H9 (cell line): ENCODE results near the gene SAMMSON. TPM values are rescaled to one million over a fixed set of nuclear protein-coding genes. Genes with fewer than 3 reads are reported as not detected.

Experiments
- DNase-seq: peaks from one replicate; pipeline ENCODE4 v3.0.0-alpha.2; 2017
- H2AFZ ChIP-seq: one replicate; pipeline ENCODE4 v1.6.1; 2013; ENCODE audit warnings: mild to moderate bottlenecking, low read length, control low read depth, moderate library complexity
- H2AK5ac ChIP-seq: 2 replicates; pipeline ENCODE4 v1.6.1; 2013; ENCODE audit warnings: low read length, control low read depth, mixed read lengths; ENCODE audit not compliant: insufficient read length
- H2BK120ac ChIP-seq: one replicate; pipeline ENCODE4 v1.6.1; 2013; ENCODE audit warnings: low read depth, mild to moderate bottlenecking, low read length, control low read depth, inconsistent platforms; ENCODE audit not compliant: poor library complexity, severe bottlenecking
- H2BK12ac ChIP-seq: 2 replicates; pipeline ENCODE4 v1.6.1; 2013; ENCODE audit warnings: low read length, control low read depth, mixed read lengths, low read depth; ENCODE audit not compliant: insufficient read length
- H2BK15ac ChIP-seq: 2 replicates; pipeline ENCODE4 v1.6.1; 2013; ENCODE audit warnings: low read depth, low read length, control low read depth
- H2BK20ac ChIP-seq: one replicate; pipeline ENCODE4 v1.6.1; 2013; ENCODE audit warnings: low read depth, mild to moderate bottlenecking, low read length, control low read depth, inconsistent platforms; ENCODE audit not compliant: poor library complexity, severe bottlenecking
- H2BK5ac ChIP-seq: 2 replicates; pipeline ENCODE4 v1.6.1; 2013; ENCODE audit warnings: low read length, control low read depth, mixed read lengths; ENCODE audit not compliant: insufficient read length
- H3K14ac ChIP-seq: 2 replicates; pipeline ENCODE4 v1.6.1; 2013; ENCODE audit warnings: low read length, control low read depth; ENCODE audit not compliant: insufficient read depth
- H3K18ac ChIP-seq: 2 replicates; pipeline ENCODE4 v1.6.1; 2013; ENCODE audit warnings: low read depth, mild to moderate bottlenecking, mixed read lengths, low read length, control low read depth; ENCODE audit not compliant: insufficient read length
- H3K23ac ChIP-seq: 2 replicates; pipeline ENCODE4 v1.6.1; 2013; ENCODE audit warnings: low read length, control low read depth, mixed read lengths, low read depth; ENCODE audit not compliant: insufficient read length
- H3K23me2 ChIP-seq: 2 replicates; pipeline ENCODE4 v1.6.1; 2013; ENCODE audit warnings: low read depth, mild to moderate bottlenecking, mixed read lengths, low read length, control low read depth; ENCODE audit not compliant: insufficient read length, poor library complexity, severe bottlenecking
- H3K27ac ChIP-seq: 2 replicates; pipeline ENCODE4 v1.5.1; 2013; ENCODE audit warnings: low read length, control low read depth, mixed read lengths, low read depth; ENCODE audit not compliant: insufficient read length
- H3K27me3 ChIP-seq: 2 replicates; pipeline ENCODE4 v1.6.1; 2013; ENCODE audit warnings: low read length, control low read depth, inconsistent platforms; ENCODE audit not compliant: insufficient read depth
- H3K4ac ChIP-seq: 2 replicates; pipeline ENCODE4 v1.6.1; 2013; ENCODE audit warnings: low read depth, mild to moderate bottlenecking, control low read depth, inconsistent platforms, low read length, moderate library complexity
- H3K4me1 ChIP-seq: 2 replicates; pipeline ENCODE4 v1.6.1; 2013; ENCODE audit warnings: low read length, control low read depth, inconsistent platforms; ENCODE audit not compliant: insufficient read depth
- H3K4me2 ChIP-seq: 2 replicates; pipeline ENCODE4 v1.6.1; 2013; ENCODE audit warnings: low read length, control low read depth, mixed read lengths; ENCODE audit not compliant: insufficient read length, insufficient read depth
- H3K56ac ChIP-seq: 2 replicates; pipeline ENCODE4 v1.6.1; 2013; ENCODE audit warnings: low read depth, mild to moderate bottlenecking, mixed read lengths, low read length, control low read depth; ENCODE audit not compliant: insufficient read length
- H3K79me1 ChIP-seq: 2 replicates; pipeline ENCODE4 v1.6.1; 2013; ENCODE audit warnings: low read depth, mild to moderate bottlenecking, moderate library complexity, low read length, control low read depth, inconsistent platforms; ENCODE audit not compliant: insufficient read depth, poor library complexity, severe bottlenecking
- H3K79me2 ChIP-seq: 2 replicates; pipeline ENCODE4 v1.6.1; 2013; ENCODE audit warnings: low read length, control low read depth, inconsistent platforms; ENCODE audit not compliant: insufficient read depth
- H3K9ac ChIP-seq: 2 replicates; pipeline ENCODE4 v1.6.1; 2013; ENCODE audit warnings: low read length, control low read depth, mixed read lengths; ENCODE audit not compliant: insufficient read length; ENCODE audit errors: extremely low read depth
- H3K9me3 ChIP-seq: one replicate; pipeline ENCODE4 v1.6.1; 2013; ENCODE audit warnings: low read depth, low read length, inconsistent platforms; ENCODE audit not compliant: control insufficient read depth
- H3T11ph ChIP-seq: one replicate; pipeline ENCODE4 v1.6.1; 2013; ENCODE audit warnings: mild to moderate bottlenecking, low read length, control low read depth, inconsistent platforms
- H4K20me1 ChIP-seq: one replicate; pipeline ENCODE4 v1.6.1; 2013; ENCODE audit not compliant: control insufficient read depth, insufficient read length, insufficient read depth
- H4K5ac ChIP-seq: 2 replicates; pipeline ENCODE4 v1.6.1; 2013; ENCODE audit warnings: low read depth, mild to moderate bottlenecking, mixed read lengths, low read length, control low read depth; ENCODE audit not compliant: insufficient read length
- H4K8ac ChIP-seq: replicated peaks from 2 replicates; pipeline ENCODE4 v1.6.1; 2013; ENCODE audit warnings: low read length, control low read depth, mixed read lengths, low read depth; ENCODE audit not compliant: insufficient read length
- H4K91ac ChIP-seq: 2 replicates; pipeline ENCODE4 v1.6.1; 2013; ENCODE audit warnings: low read depth, mild to moderate bottlenecking, moderate library complexity, mixed read lengths, low read length, control low read depth; ENCODE audit not compliant: insufficient read length
- H3K27ac Mint-ChIP-seq, 3 experiments: 2 replicates in 2 of 3; 3 replicates in 1 of 3; pipeline ENCODE4 v1.8.0; 2020 to 2021; ENCODE audit warnings: mixed read lengths in 3 of 3, mild to moderate bottlenecking in 1 of 3, moderate library complexity in 1 of 3
- H3K27me3 Mint-ChIP-seq: 2 replicates; pipeline ENCODE4 v1.8.0; 2021; ENCODE audit warnings: low read depth, mild to moderate bottlenecking, moderate library complexity, mixed read lengths
- H3K36me3 Mint-ChIP-seq, 3 experiments: 2 replicates in 2 of 3; 3 replicates in 1 of 3; pipeline ENCODE4 v1.8.0; 2020 to 2021; ENCODE audit warnings: low read depth in 3 of 3, mixed read lengths in 3 of 3; ENCODE audit not compliant: insufficient read depth in 1 of 3
- H3K4me1 Mint-ChIP-seq, 2 experiments: 2 replicates each; pipeline ENCODE4 v1.8.0; 2020; ENCODE audit warnings: mixed read lengths in 2 of 2
- H3K4me3 Mint-ChIP-seq, 2 experiments: 2 replicates in 1 of 2; 3 replicates in 1 of 2; pipeline ENCODE4 v1.8.0; 2020 to 2021; ENCODE audit warnings: mild to moderate bottlenecking in 2 of 2, mixed read lengths in 2 of 2, moderate library complexity in 1 of 2
- H3K9me3 Mint-ChIP-seq, 2 experiments: 2 replicates in 1 of 2; 3 replicates in 1 of 2; pipeline ENCODE4 v1.8.0; 2020; ENCODE audit warnings: mild to moderate bottlenecking in 2 of 2, mixed read lengths in 2 of 2, moderate library complexity in 1 of 2
- CTCF ChIP-seq: fragments of 200-600 bp; sonication (generic); conservative IDR thresholded peaks from 3 replicates; pipeline ENCODE4 v1.8.0; 2021; ENCODE audit warnings: antibody characterized with exemption, mild to moderate bottlenecking
- WGBS: extraction: QIAGEN DNeasy Blood & Tissue Kit; methylation state at CpG from one replicate; pipeline ENCODE4 v1.1.7; 2013; ENCODE audit warnings: missing lambda C conversion rate, low lambda C conversion rate, mixed read lengths; ENCODE audit not compliant: insufficient read length; ENCODE audit errors: extremely low coverage; 5-methylcytosine and 5-hydroxymethylcytosine counted together
- total RNA-seq: library from RNA; stranded (reverse); gene quantifications from 2 replicates; pipeline ENCODE4 v1.2.1, GENCODE V29; 2021

Gene SAMMSON
- total RNA-seq, 1 experiment from 2014 or later = not detected

DNA sequence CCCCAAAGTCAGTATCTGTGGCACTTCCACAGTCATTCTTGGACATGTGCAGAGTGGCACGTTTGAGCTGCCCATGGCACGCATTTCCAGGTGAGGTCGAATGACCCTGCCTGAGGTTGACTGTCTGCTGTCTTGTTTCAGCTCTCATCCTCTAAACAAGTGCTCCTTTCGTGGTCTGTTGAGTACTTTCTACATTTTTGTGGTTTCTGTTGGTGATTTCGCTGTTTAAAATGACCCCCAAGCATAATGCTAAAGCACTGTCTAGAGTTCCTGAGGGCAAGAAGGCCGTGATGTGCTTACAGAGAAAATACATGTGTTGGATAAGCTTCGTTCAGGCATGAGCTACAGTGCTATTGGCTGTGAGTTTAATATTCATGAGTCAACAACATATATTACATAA, 40.0 kb upstream of the SAMMSON start:
- H3K14ac ChIP-seq = no peak overlapping the region
- Mint-ChIP-seq H3K27me3 (no peaks in the 10 kb centered on the region), H3K27ac (no peak overlapping the region), H3K9me3 (no peaks in the 10 kb centered on the region), H3K4me1 (no peaks in the 10 kb centered on the region), H3K4me3 (no peak overlapping the region), H3K36me3 (no peaks in the 10 kb centered on the region)
- H3K9me3 ChIP-seq = no peaks in the 10 kb centered on the region
- H3K23me2 ChIP-seq = peaks cover 2% of the 10 kb centered on the region
- no peak overlapping the region for H3K27ac ChIP-seq
- no peak overlapping the region for H3K9ac ChIP-seq
- H4K5ac ChIP-seq = no peak overlapping the region
- H3K4ac ChIP-seq = no peak overlapping the region
- no peak overlapping the region for H2BK120ac ChIP-seq
- H3T11ph ChIP-seq = no peak overlapping the region
- H2BK15ac ChIP-seq = no peak overlapping the region
- no peak overlapping the region for H2AFZ ChIP-seq
- no peak overlapping the region for H3K18ac ChIP-seq
- H3K79me2 ChIP-seq = no peaks in the 10 kb centered on the region
- H3K27me3 ChIP-seq = no peaks in the 10 kb centered on the region
- H2BK5ac ChIP-seq = no peak overlapping the region
- no peaks in the 10 kb centered on the region for H4K20me1 ChIP-seq
- no peaks in the 10 kb centered on the region for H3K79me1 ChIP-seq
- H4K91ac ChIP-seq = no peak overlapping the region
- H3K56ac ChIP-seq = no peak overlapping the region
- H3K4me1 ChIP-seq = no peaks in the 10 kb centered on the region
- TF ChIP-seq CTCF = no peak
- H3K23ac ChIP-seq = no peak overlapping the region
- H4K8ac ChIP-seq = no peak overlapping the region
- no CpG with 5 or more reads among the region's 7 CpGs for WGBS
- H2AK5ac ChIP-seq = no peak overlapping the region
- H3K4me2 ChIP-seq = no peak overlapping the region
- no peak overlapping the region for H2BK20ac ChIP-seq
- DNase-seq = no peak
- H2BK12ac ChIP-seq = no peak overlapping the region
